NCI-H187 treated with DMSO at 0.1 percent for 48 hours (cell line): Measurements from ENCODE around the gene C22orf31.

Source experiments
- DNase-seq: peaks from one replicate; lab custom pipeline; 2025; lab: John Stamatoyannopoulos, UW

C22orf31 gene

GRCh38 chr22:29081517-29082236, 20.0 kb upstream of the C22orf31 start:
- no peak for DNase-seq

GRCh38 chr22:29080106-29080975, 18.7 kb upstream of the C22orf31 start:
- DNase-seq = no peak

- peak; percentile 40 for DNase-seq
Observed at GRCh38 chr22:29079218-29079901, 17.7 kb upstream of the C22orf31 start.

GRCh38 chr22:29078869-29079207, 17.2 kb upstream of the C22orf31 start:
- no peak for DNase-seq

GRCh38 chr22:29078036-29078868, 16.6 kb upstream of the C22orf31 start:
- no peak for DNase-seq

- DNase-seq = no peak
Observed at GRCh38 chr22:29074276-29074772, 12.7 kb upstream of the C22orf31 start.

GRCh38 chr22:29073618-29074275, 12.1 kb upstream of the C22orf31 start:
- DNase-seq = no peak

- no peak for DNase-seq
Observed at GRCh38 chr22:29072979-29073617, 11.5 kb upstream of the C22orf31 start, which contains the start of gene KREMEN1. Gene KREMEN1 (plus strand): TSS chr22:29073035. CDS start chr22:29073131, 96 bp downstream.

- DNase-seq = no peak
Observed at GRCh38 chr22:29072193-29072978, 10.8 kb upstream of the C22orf31 start.

GRCh38 chr22:29071261-29072045, 9.8 kb upstream of the C22orf31 start:
- no peak for DNase-seq

GRCh38 chr22:29070490-29070889, 8.9 kb upstream of the C22orf31 start:
- DNase-seq = no peak

GRCh38 chr22:29069463-29069862, 7.8 kb upstream of the C22orf31 start:
- no peak for DNase-seq

GRCh38 chr22:29065468-29066190, 4.0 kb upstream of the C22orf31 start:
- no peak for DNase-seq

GRCh38 chr22:29062286-29062821, 723 bp upstream of the C22orf31 start:
- DNase-seq = no peak

- DNase-seq = no peak
Observed at GRCh38 chr22:29060931-29061330, 700 bp downstream of the C22orf31 start.

GRCh38 chr22:29060251-29060869, 1.3 kb downstream of the C22orf31 start:
- no peak for DNase-seq

- no peak for DNase-seq
Observed at GRCh38 chr22:29056472-29056871, 5.2 kb downstream of the C22orf31 start.
